ENCODE data around the gene ELOB.

DNA sequence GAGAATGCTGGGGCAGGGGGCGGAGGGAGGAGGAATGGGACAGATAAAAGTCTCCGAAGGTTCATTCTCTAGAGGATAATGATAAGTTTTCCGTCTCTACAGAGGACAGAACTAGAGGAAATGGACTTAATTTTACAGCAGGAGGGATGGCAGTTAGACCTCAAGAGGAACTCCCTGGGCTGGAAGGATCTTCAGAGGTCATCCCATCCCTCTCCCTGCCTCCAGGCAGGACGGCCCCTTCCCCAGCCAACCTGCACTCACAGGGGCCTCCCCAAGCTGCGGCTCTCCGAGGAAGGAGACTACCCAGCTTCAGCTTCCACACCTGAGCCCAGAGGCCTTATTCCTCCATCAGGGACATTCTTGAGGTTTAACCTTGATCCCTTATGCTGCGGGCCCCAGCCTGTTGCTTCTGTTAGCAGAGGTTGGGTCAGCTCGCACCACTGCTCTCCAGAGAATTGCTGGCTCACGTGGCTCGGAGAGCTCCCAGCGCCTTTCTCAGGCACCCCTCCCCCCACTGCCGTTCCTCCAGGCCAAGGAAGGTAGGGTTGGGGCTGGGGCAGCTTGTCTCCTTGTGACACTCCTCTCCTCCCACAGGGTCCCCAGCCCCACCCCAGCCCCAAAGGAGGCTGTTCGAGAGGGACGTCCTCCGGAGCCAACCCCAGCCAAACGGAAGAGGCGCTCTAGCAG is 8.5 kb downstream of the ELOB start:
- TF ChIP-seq POLR2A (IDR thresholded peaks at IDR 0.05), result no peak
- TF ChIP-seq, protein P1, sequence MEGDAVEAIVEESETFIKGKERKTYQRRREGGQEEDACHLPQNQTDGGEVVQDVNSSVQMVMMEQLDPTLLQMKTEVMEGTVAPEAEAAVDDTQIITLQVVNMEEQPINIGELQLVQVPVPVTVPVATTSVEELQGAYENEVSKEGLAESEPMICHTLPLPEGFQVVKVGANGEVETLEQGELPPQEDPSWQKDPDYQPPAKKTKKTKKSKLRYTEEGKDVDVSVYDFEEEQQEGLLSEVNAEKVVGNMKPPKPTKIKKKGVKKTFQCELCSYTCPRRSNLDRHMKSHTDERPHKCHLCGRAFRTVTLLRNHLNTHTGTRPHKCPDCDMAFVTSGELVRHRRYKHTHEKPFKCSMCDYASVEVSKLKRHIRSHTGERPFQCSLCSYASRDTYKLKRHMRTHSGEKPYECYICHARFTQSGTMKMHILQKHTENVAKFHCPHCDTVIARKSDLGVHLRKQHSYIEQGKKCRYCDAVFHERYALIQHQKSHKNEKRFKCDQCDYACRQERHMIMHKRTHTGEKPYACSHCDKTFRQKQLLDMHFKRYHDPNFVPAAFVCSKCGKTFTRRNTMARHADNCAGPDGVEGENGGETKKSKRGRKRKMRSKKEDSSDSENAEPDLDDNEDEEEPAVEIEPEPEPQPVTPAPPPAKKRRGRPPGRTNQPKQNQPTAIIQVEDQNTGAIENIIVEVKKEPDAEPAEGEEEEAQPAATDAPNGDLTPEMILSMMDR (IDR thresholded peaks at IDR 0.05), result no peak
